ENCODE measurements around the gene RANBP3. TPM values are rescaled to one million over a fixed set of nuclear protein-coding genes. Genes with fewer than 3 reads are reported as not detected.

The RANBP3 gene
- total RNA-seq, 1 donor from 2014 or later: 92.1 TPM

DNA sequence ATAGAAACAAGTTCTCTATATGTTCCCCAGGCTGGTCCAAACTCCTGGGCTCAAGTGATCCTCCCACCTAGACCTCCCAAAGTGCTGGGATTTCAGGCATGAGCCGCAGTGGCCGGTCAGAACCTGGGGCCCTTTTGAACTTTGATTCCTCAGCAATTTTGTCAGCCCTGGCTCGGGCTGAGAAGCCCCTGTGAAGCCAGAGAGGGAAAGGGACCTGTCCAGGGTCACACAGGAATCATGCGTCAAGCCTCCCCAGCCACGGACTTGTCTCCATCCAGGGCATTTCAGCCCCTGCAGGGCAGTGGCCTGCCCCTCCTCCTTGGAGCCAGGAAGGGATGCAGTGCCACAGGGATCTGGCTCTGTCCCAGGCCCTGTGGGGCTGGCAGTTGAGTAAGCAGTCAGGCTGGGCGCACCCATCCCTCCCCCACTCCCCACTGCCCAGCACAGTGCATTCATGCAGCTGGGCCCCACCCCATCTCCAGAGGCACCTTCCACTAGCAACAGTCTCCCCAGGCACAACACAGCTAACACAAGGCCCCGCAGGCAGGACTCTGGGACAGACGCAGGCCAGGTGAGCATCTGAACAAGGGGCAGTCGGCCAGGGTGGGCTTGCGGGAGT is 64.1 kb downstream of the RANBP3 start, which contains the start of gene CAPS:
CAPS (plus strand) TSS at position 516 of the 619 bp plus-strand sequence. CDS start 153 bp downstream, outside the sequence.
- Mint-ChIP-seq H3K9me3 (ENCODE audit: unreplicated experiment) (peaks cover 6% of the 10 kb centered on the region), H3K4me1 (ENCODE audit: low read depth, unreplicated experiment) (peaks cover 13% of the 10 kb centered on the region)
- no peak for DNase-seq

DNA sequence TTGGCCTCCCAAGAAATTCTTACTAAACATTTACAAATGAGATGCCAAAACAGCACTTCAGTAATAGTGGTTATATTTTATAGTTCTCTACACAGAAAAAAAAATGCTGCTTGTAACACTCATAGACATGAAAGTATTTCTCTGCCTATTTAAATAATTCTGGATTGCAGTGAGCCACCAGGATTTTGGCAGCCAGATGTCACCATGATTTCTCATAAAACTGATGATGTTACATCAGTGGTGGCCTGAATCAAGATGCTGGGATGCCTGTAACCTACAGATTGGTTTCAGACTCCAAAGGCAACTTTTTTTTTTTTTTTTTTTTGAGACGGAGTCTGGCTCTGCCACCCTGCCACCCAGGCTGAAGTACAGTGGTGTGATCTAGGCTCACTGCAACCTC is 66.6 kb downstream of the RANBP3 start:
- no peak for DNase-seq
- peaks cover 4% of the 10 kb centered on the region for H3K9me3 Mint-ChIP-seq (ENCODE audit: unreplicated experiment)
- no peak overlapping the region for H3K27ac Mint-ChIP-seq (ENCODE audit: unreplicated experiment)
- H3K36me3 Mint-ChIP-seq (ENCODE audit: unreplicated experiment): no peaks in the 10 kb centered on the region
- no peak overlapping the region for H3K4me3 Mint-ChIP-seq (ENCODE audit: unreplicated experiment)
- TF ChIP-seq, protein P1, sequence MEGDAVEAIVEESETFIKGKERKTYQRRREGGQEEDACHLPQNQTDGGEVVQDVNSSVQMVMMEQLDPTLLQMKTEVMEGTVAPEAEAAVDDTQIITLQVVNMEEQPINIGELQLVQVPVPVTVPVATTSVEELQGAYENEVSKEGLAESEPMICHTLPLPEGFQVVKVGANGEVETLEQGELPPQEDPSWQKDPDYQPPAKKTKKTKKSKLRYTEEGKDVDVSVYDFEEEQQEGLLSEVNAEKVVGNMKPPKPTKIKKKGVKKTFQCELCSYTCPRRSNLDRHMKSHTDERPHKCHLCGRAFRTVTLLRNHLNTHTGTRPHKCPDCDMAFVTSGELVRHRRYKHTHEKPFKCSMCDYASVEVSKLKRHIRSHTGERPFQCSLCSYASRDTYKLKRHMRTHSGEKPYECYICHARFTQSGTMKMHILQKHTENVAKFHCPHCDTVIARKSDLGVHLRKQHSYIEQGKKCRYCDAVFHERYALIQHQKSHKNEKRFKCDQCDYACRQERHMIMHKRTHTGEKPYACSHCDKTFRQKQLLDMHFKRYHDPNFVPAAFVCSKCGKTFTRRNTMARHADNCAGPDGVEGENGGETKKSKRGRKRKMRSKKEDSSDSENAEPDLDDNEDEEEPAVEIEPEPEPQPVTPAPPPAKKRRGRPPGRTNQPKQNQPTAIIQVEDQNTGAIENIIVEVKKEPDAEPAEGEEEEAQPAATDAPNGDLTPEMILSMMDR (IDR thresholded peaks at IDR 0.05; ENCODE audit: partially characterized antibody, unreplicated experiment): no peak
- peaks cover 4% of the 10 kb centered on the region for H3K4me1 Mint-ChIP-seq (ENCODE audit: low read depth, unreplicated experiment)
- peaks cover 4% of the 10 kb centered on the region for H3K27me3 Mint-ChIP-seq (ENCODE audit: unreplicated experiment)

More for the DNA sequence above, 64.1 kb downstream of the RANBP3 start, which contains the start of gene CAPS:
- no peaks in the 10 kb centered on the region for H3K36me3 Mint-ChIP-seq (ENCODE audit: unreplicated experiment)
- TF ChIP-seq, protein P1 (IDR thresholded peaks at IDR 0.05; ENCODE audit: partially characterized antibody, unreplicated experiment): no peak
- no peak within 1 kb of the TSS for H3K27ac Mint-ChIP-seq (ENCODE audit: unreplicated experiment)
- peaks cover 6% of the 10 kb centered on the region for H3K27me3 Mint-ChIP-seq (ENCODE audit: unreplicated experiment)
- H3K4me3 Mint-ChIP-seq (ENCODE audit: unreplicated experiment): no peak within 1 kb of the TSS

DNA sequence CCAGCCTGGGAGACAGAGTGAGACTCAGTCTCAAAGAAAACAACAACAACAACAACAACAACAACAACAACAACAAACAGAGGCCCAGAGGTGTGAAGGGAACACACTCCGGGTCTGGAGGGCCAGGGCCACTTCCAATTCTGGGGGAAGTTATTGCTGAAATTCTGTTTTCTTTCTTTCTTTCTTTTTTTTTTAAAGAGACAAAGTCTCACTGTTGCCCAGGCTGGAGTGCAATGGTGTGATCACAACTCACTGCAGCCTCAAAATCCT is 67.4 kb downstream of the RANBP3 start:
- no peak overlapping the region for H3K27ac Mint-ChIP-seq (ENCODE audit: unreplicated experiment)
- H3K27me3 Mint-ChIP-seq (ENCODE audit: unreplicated experiment): peaks cover 3% of the 10 kb centered on the region
- no peaks in the 10 kb centered on the region for H3K4me1 Mint-ChIP-seq (ENCODE audit: low read depth, unreplicated experiment)
- H3K36me3 Mint-ChIP-seq (ENCODE audit: unreplicated experiment): no peaks in the 10 kb centered on the region
- TF ChIP-seq, protein P1 (IDR thresholded peaks at IDR 0.05; ENCODE audit: partially characterized antibody, unreplicated experiment): no peak
- H3K4me3 Mint-ChIP-seq (ENCODE audit: unreplicated experiment): no peak overlapping the region
- DNase-seq: no peak
- H3K9me3 Mint-ChIP-seq (ENCODE audit: unreplicated experiment): peaks cover 4% of the 10 kb centered on the region

- DNase-seq: peak; percentile 76
- Mint-ChIP-seq H3K27ac (ENCODE audit: unreplicated experiment) (peak overlapping the region; percentile 86), H3K36me3 (ENCODE audit: unreplicated experiment) (no peaks in the 10 kb centered on the region), H3K4me1 (ENCODE audit: low read depth, unreplicated experiment) (no peaks in the 10 kb centered on the region), H3K4me3 (ENCODE audit: unreplicated experiment) (no peak overlapping the region), H3K27me3 (ENCODE audit: unreplicated experiment) (peaks cover 7% of the 10 kb centered on the region), H3K9me3 (ENCODE audit: unreplicated experiment) (peaks cover 11% of the 10 kb centered on the region)
- TF ChIP-seq, protein P1 (IDR thresholded peaks at IDR 0.05; ENCODE audit: partially characterized antibody, unreplicated experiment): no peak
These were observed 69.0 kb downstream of the RANBP3 start for GRCh38 chr19:5908773-5909442.

DNA sequence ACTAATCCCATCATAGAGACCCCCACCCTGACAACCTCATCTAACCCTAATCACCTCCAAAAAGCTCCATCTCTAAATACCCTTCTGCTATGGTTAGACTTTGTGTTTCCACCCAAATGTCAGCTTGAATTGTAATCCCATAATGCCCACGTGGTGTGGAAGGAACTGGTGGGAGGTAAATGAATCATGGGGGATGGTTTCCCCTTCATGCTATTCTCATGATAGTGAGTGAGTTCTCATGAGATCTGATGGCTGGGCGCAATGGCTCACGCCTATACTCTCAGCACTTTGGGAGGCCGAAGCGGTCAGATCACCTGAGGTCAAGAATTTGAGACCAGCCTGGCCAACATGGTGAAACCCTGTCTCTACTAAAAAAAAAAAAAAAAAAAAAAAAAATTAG is 70.7 kb downstream of the RANBP3 start:
- no peaks in the 10 kb centered on the region for H3K36me3 Mint-ChIP-seq (ENCODE audit: unreplicated experiment)
- peaks cover 2% of the 10 kb centered on the region for H3K4me1 Mint-ChIP-seq (ENCODE audit: low read depth, unreplicated experiment)
- TF ChIP-seq, protein P1 (IDR thresholded peaks at IDR 0.05; ENCODE audit: partially characterized antibody, unreplicated experiment): no peak
- H3K27me3 Mint-ChIP-seq (ENCODE audit: unreplicated experiment): peaks cover 13% of the 10 kb centered on the region
- no peak for DNase-seq
- peaks cover 14% of the 10 kb centered on the region for H3K9me3 Mint-ChIP-seq (ENCODE audit: unreplicated experiment)
- H3K4me3 Mint-ChIP-seq (ENCODE audit: unreplicated experiment): no peak overlapping the region
- peak overlapping the region; percentile 20 for H3K27ac Mint-ChIP-seq (ENCODE audit: unreplicated experiment)

Data from glutamatergic neuron (in vitro differentiated cells).